ENCODE data around the gene SRD5A1.

Gene SRD5A1

GRCh38 chr5:6632888-6633468, at the start of gene SRD5A1, which contains the start of gene NSUN2:
Gene SRD5A1, plus strand, starts transcription at chr5:6633440. Its CDS starts 137 bp downstream, at chr5:6633577.
Gene NSUN2, minus strand, starts transcription at chr5:6633044. Its CDS starts 65 bp downstream, at chr5:6632979.
- peaks cover 10% of the 10 kb centered on the region for H3K4me1 ChIP-seq (ENCODE audit: control insufficient read depth, insufficient read depth, low read length)
- H3K36me3 ChIP-seq (ENCODE audit: control insufficient read depth, insufficient read depth, low read length): peaks cover 25% of the 10 kb centered on the region

GRCh38 chr5:6584101-6584645, 49.1 kb upstream of the SRD5A1 start:
- H3K27me3 ChIP-seq (ENCODE audit: control insufficient read depth, insufficient read depth, low read length): peaks cover 33% of the 10 kb centered on the region
- peaks cover 2% of the 10 kb centered on the region for H3K4me1 ChIP-seq (ENCODE audit: control insufficient read depth, insufficient read depth, low read length)
- H3K36me3 ChIP-seq (ENCODE audit: control insufficient read depth, insufficient read depth, low read length): no peaks in the 10 kb centered on the region
- no peaks in the 10 kb centered on the region for H3K9me3 ChIP-seq (ENCODE audit: control insufficient read depth, insufficient read depth, low read length)
- no peak overlapping the region for H3K4me3 ChIP-seq (ENCODE audit: low read depth, low read length)
- H3K9ac ChIP-seq (ENCODE audit: low read depth, low read length): no peak overlapping the region

More at GRCh38 chr5:6632888-6633468, at the start of gene SRD5A1, which contains the start of gene NSUN2:
- Histone ChIP-seq H3K9me3 (ENCODE audit: control insufficient read depth, insufficient read depth, low read length) (no peaks in the 10 kb centered on the region), H3K9ac (ENCODE audit: low read depth, low read length) (peak within 1 kb of the TSS; percentile 99), H3K4me3 (ENCODE audit: low read depth, low read length) (peak within 1 kb of the TSS; percentile 75), H3K27me3 (ENCODE audit: control insufficient read depth, insufficient read depth, low read length) (no peaks in the 10 kb centered on the region)

GRCh38 chr5:6584727-6585126, 48.5 kb upstream of the SRD5A1 start:
- Histone ChIP-seq H3K4me3 (ENCODE audit: low read depth, low read length) (no peak overlapping the region), H3K4me1 (ENCODE audit: control insufficient read depth, insufficient read depth, low read length) (peaks cover 2% of the 10 kb centered on the region), H3K36me3 (ENCODE audit: control insufficient read depth, insufficient read depth, low read length) (no peaks in the 10 kb centered on the region), H3K9me3 (ENCODE audit: control insufficient read depth, insufficient read depth, low read length) (no peaks in the 10 kb centered on the region), H3K27me3 (ENCODE audit: control insufficient read depth, insufficient read depth, low read length) (peaks cover 33% of the 10 kb centered on the region), H3K9ac (ENCODE audit: low read depth, low read length) (no peak overlapping the region)

GRCh38 chr5:6585168-6585567, 48.1 kb upstream of the SRD5A1 start:
- H3K9ac ChIP-seq (ENCODE audit: low read depth, low read length): no peak overlapping the region
- no peaks in the 10 kb centered on the region for H3K9me3 ChIP-seq (ENCODE audit: control insufficient read depth, insufficient read depth, low read length)
- H3K4me3 ChIP-seq (ENCODE audit: low read depth, low read length): no peak overlapping the region
- peaks cover 30% of the 10 kb centered on the region for H3K27me3 ChIP-seq (ENCODE audit: control insufficient read depth, insufficient read depth, low read length)
- H3K36me3 ChIP-seq (ENCODE audit: control insufficient read depth, insufficient read depth, low read length): no peaks in the 10 kb centered on the region
- peaks cover 2% of the 10 kb centered on the region for H3K4me1 ChIP-seq (ENCODE audit: control insufficient read depth, insufficient read depth, low read length)

GRCh38 chr5:6585939-6586646, 47.1 kb upstream of the SRD5A1 start:
- peaks cover 29% of the 10 kb centered on the region for H3K27me3 ChIP-seq (ENCODE audit: control insufficient read depth, insufficient read depth, low read length)
- H3K4me1 ChIP-seq (ENCODE audit: control insufficient read depth, insufficient read depth, low read length): peaks cover 2% of the 10 kb centered on the region
- no peak overlapping the region for H3K4me3 ChIP-seq (ENCODE audit: low read depth, low read length)
- no peaks in the 10 kb centered on the region for H3K9me3 ChIP-seq (ENCODE audit: control insufficient read depth, insufficient read depth, low read length)
- H3K36me3 ChIP-seq (ENCODE audit: control insufficient read depth, insufficient read depth, low read length): no peaks in the 10 kb centered on the region
- no peak overlapping the region for H3K9ac ChIP-seq (ENCODE audit: low read depth, low read length)

GRCh38 chr5:6586647-6587042, 46.6 kb upstream of the SRD5A1 start:
- no peak overlapping the region for H3K4me3 ChIP-seq (ENCODE audit: low read depth, low read length)
- no peaks in the 10 kb centered on the region for H3K36me3 ChIP-seq (ENCODE audit: control insufficient read depth, insufficient read depth, low read length)
- peaks cover 27% of the 10 kb centered on the region for H3K27me3 ChIP-seq (ENCODE audit: control insufficient read depth, insufficient read depth, low read length)
- peaks cover 2% of the 10 kb centered on the region for H3K4me1 ChIP-seq (ENCODE audit: control insufficient read depth, insufficient read depth, low read length)
- no peaks in the 10 kb centered on the region for H3K9me3 ChIP-seq (ENCODE audit: control insufficient read depth, insufficient read depth, low read length)
- H3K9ac ChIP-seq (ENCODE audit: low read depth, low read length): no peak overlapping the region

- Histone ChIP-seq H3K4me3 (ENCODE audit: low read depth, low read length) (no peak overlapping the region), H3K36me3 (ENCODE audit: control insufficient read depth, insufficient read depth, low read length) (no peaks in the 10 kb centered on the region), H3K9ac (ENCODE audit: low read depth, low read length) (no peak overlapping the region), H3K27me3 (ENCODE audit: control insufficient read depth, insufficient read depth, low read length) (peaks cover 23% of the 10 kb centered on the region), H3K4me1 (ENCODE audit: control insufficient read depth, insufficient read depth, low read length) (peaks cover 2% of the 10 kb centered on the region), H3K9me3 (ENCODE audit: control insufficient read depth, insufficient read depth, low read length) (no peaks in the 10 kb centered on the region)
Measured at GRCh38 chr5:6587171-6587570, 46.1 kb upstream of the SRD5A1 start.

- H3K36me3 ChIP-seq (ENCODE audit: control insufficient read depth, insufficient read depth, low read length): no peaks in the 10 kb centered on the region
Measured at GRCh38 chr5:6590581-6590980, 42.7 kb upstream of the SRD5A1 start.

GRCh38 chr5:6591671-6592288, 41.5 kb upstream of the SRD5A1 start:
- Histone ChIP-seq H3K9ac (ENCODE audit: low read depth, low read length) (no peak overlapping the region), H3K9me3 (ENCODE audit: control insufficient read depth, insufficient read depth, low read length) (no peaks in the 10 kb centered on the region), H3K36me3 (ENCODE audit: control insufficient read depth, insufficient read depth, low read length) (peaks cover 3% of the 10 kb centered on the region), H3K4me3 (ENCODE audit: low read depth, low read length) (no peak overlapping the region), H3K27me3 (ENCODE audit: control insufficient read depth, insufficient read depth, low read length) (no peaks in the 10 kb centered on the region), H3K4me1 (ENCODE audit: control insufficient read depth, insufficient read depth, low read length) (no peaks in the 10 kb centered on the region)

More at GRCh38 chr5:6590581-6590980, 42.7 kb upstream of the SRD5A1 start:
- no peaks in the 10 kb centered on the region for H3K9me3 ChIP-seq (ENCODE audit: control insufficient read depth, insufficient read depth, low read length)
- no peaks in the 10 kb centered on the region for H3K27me3 ChIP-seq (ENCODE audit: control insufficient read depth, insufficient read depth, low read length)
- H3K9ac ChIP-seq (ENCODE audit: low read depth, low read length): no peak overlapping the region
- H3K4me1 ChIP-seq (ENCODE audit: control insufficient read depth, insufficient read depth, low read length): no peaks in the 10 kb centered on the region
- no peak overlapping the region for H3K4me3 ChIP-seq (ENCODE audit: low read depth, low read length)

GRCh38 chr5:6592601-6593000, 40.6 kb upstream of the SRD5A1 start:
- H3K27me3 ChIP-seq (ENCODE audit: control insufficient read depth, insufficient read depth, low read length): no peaks in the 10 kb centered on the region
- no peaks in the 10 kb centered on the region for H3K9me3 ChIP-seq (ENCODE audit: control insufficient read depth, insufficient read depth, low read length)
- no peak overlapping the region for H3K9ac ChIP-seq (ENCODE audit: low read depth, low read length)
- no peak overlapping the region for H3K4me3 ChIP-seq (ENCODE audit: low read depth, low read length)
- H3K36me3 ChIP-seq (ENCODE audit: control insufficient read depth, insufficient read depth, low read length): peaks cover 4% of the 10 kb centered on the region
- H3K4me1 ChIP-seq (ENCODE audit: control insufficient read depth, insufficient read depth, low read length): no peaks in the 10 kb centered on the region

GRCh38 chr5:6593148-6594016, 39.9 kb upstream of the SRD5A1 start:
- H3K4me1 ChIP-seq (ENCODE audit: control insufficient read depth, insufficient read depth, low read length): no peaks in the 10 kb centered on the region
- peaks cover 7% of the 10 kb centered on the region for H3K36me3 ChIP-seq (ENCODE audit: control insufficient read depth, insufficient read depth, low read length)
- no peak overlapping the region for H3K9ac ChIP-seq (ENCODE audit: low read depth, low read length)
- H3K9me3 ChIP-seq (ENCODE audit: control insufficient read depth, insufficient read depth, low read length): no peaks in the 10 kb centered on the region
- no peaks in the 10 kb centered on the region for H3K27me3 ChIP-seq (ENCODE audit: control insufficient read depth, insufficient read depth, low read length)
- no peak overlapping the region for H3K4me3 ChIP-seq (ENCODE audit: low read depth, low read length)

Measured in iPS-15b (cell line).